NCI-H524 treated with DMSO at 0.1 percent for 48 hours (cell line): Measurements from ENCODE around the gene NUP98.
"Not testable (repeated sequence)": the region's sequence is repeated elsewhere in the genome, so short reads cannot be mapped to it uniquely, and the experiment has no call there.

ENCODE experiments used
- DNase-seq: peaks from one replicate; lab custom pipeline; 2025; lab: John Stamatoyannopoulos, UW

Gene NUP98

DNA sequence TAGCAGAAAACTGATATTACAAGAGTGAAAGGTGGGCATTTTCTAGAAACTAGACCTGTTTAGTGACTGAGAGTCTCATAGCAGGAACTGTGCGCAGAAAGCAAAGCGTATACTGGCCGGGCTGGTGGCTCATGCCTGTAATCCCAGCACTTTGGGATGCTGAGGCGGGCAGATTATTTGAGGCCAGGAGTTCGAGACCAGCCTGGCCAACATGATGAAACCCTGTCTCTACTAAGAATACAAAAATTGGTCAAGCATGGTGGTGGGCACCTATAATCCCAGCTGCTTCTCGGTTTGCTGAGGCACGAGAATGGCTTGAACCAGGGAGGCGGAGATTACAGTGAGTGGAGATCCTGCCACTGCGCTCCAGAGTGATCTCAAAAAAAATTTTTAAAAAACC lies 1.8 kb upstream of the NUP98 start:
- no peak for DNase-seq

DNA sequence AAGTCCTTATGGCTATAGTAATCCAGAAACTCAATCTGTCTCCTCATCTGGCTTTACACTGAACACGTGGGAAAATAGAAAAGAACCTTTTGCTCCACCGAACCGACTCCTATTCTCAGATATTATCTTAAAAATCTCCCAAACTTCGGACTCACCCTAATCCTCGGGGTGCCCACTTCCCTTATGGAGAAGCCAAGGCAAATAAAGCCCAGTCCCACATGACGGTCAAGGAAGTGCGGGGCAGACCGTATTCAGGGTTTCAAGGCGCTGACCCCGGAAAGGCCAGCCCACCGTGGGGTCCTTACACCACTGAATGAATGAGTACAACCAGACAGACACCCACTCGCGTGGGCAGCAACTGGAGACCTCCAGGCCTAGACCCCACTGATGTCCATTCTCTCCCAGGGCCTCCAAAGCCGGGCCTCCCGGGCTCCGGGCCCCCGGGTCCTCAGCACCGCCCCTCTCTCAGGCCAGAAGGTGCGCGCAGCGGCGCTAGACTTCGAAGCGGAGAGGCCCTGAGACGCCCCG lies 489 bp downstream of the NUP98 start:
- no peak for DNase-seq

DNA sequence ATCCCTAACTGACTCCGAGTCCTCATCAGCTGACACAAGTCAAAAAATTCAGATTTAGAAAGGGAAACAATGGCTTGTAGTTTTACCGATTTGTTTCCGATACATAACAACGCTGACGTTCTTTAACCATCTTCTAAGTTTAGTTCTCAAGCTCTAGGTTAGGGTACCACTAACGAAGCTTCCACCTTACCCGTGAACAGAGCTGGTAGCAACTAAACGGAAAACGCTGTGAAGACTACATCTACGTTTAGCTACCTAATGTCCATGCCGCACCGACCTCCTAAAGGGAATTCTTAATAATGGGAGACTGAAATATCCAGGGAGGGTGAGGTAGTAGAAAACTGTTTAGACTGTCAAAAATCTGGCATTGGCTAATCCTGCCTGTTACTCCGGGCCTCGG lies 1.0 kb downstream of the NUP98 start:
- DNase-seq, result no peak

DNA sequence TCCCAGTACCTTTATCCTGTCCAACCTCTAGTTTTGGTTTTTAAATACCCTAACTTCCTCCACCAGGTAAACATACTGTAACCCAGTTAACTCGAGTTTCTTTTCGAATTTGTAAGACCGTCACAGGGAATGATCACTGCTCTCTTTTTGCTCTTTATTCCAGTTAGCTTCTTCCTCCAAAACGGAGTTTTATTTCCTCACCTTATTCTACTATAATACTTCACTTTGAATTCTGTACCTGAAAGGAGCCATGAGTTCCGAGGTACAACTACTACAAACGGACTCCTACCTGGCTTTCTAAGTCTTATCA lies 1.4 kb downstream of the NUP98 start:
- DNase-seq, result no peak

DNA sequence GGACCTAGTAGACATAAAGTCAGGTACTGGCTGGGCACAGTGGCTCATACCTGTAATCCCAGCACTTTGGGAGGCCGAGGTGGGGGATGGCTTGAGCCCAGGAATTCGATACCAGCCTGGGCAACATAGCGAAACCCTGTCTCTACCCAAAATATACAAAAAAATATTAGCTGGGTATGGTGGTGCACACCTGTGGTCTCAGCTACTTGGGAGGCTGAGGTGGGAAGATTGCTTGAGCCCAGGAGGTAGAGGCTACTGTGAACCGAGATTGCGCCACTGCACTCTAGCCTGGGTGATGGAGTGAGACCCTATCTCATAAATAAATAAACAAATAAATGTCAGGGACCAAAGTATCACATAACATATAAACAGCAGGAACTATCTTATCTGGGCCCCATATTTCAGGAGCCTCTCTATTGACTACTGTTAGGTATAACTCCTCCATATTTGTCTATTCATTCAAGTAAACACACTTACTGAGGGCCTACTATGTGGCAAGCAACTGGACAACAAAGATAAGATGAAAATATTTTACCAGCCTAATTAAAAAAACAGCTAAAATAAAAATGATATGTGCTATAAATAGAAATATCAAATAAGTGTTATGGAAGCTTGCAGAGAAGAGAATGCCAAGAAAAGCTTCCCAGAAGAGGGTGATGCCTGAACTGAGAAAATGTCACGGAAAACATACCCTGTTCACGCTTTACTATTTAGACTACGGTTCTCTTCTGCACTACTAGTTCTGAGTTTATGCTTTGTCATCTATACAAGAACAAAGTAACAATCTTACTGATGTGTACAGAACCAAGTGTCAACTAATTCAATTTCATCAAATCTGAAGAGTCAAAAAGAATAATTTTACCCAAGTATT lies 2.0 kb downstream of the NUP98 start:
- no peak for DNase-seq

DNA sequence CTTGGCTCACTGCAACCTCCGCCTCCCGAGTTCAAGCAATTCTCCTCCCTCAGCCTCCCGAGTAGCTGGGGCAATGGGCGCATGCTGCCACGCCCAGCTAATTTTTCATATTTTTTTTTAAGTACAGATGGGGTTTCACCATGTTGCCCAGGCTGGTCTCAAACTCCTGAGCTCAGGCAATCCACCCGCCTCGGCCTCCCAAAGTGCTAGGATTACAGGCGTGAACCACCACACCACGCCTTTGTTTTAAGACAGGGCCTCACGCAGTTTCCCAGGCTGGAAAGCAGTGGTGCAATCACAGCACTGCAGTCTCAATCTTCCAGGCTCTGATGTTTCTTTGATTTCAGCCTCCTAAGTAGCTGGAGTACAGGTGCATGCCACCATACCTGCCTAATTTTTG lies 3.0 kb downstream of the NUP98 start:
- not testable (repeated sequence) for DNase-seq

DNA sequence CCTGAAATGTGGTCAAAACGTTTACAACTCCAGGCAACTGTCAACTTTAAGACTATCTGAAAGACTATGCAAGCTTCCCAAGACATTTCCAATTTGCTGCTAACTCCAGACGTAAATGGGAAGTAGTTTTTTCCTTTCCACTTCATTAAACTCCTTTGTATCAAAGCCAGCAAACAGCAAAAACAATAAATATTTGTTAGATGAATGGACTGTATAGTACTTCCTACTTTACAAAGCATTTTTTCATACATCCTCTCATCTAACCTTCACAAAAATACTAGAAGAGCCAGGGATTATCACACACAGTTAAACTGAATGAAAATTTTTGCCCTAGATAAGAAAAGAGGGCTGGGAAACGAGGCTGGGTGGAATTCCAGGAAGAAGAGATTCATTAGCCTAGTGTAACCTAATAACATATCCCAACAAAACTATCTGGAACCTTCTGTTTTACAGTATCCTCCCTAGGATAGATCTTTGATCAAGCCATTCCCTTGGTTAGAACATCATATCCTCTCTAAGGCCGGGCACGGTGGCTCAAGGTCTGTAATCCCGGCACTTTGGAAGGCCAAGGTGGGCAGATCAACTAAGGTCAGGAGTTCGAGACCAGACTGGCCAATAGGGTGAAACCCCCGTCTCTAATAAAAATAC lies 10.4 kb downstream of the NUP98 start:
- no peak for DNase-seq

DNA sequence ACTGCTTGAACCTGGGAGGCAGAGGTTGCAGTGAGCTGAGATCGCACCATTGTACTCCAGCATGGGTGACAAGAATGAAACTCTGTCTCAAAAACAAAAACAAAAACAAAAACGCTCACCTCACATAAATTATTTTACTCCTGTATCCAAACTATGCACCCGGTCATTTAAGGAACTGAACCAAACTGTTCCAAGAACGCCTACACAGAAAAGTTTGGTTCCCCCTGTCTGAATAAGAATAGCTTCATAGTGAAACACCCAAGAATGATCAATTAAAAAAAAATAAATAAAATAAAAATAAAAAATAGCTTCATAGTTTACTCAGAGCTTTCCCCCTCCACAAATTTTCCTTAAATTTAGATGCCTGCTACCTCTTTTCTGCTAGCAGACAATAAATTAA lies 13.7 kb downstream of the NUP98 start:
- DNase-seq, result no peak

DNA sequence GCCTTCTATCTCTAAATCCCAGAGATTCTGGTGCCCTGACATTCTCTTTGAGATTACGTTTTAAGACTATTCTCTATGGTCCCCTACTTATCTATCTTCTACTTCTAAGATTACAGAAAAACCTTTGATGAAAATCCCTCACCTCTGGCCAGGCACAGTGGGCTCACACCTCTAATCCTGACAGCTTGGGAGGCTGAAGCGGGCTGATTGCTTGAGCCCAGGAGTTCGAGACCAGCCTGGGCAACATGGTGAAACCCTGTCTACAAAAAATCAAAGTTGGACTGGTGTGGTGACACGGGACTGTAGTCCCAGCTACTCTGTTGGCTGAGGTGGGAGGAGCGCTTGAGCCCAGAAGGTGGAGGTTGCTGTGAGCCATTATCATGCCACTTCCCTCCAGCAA lies 14.4 kb downstream of the NUP98 start:
- DNase-seq, result no peak

DNA sequence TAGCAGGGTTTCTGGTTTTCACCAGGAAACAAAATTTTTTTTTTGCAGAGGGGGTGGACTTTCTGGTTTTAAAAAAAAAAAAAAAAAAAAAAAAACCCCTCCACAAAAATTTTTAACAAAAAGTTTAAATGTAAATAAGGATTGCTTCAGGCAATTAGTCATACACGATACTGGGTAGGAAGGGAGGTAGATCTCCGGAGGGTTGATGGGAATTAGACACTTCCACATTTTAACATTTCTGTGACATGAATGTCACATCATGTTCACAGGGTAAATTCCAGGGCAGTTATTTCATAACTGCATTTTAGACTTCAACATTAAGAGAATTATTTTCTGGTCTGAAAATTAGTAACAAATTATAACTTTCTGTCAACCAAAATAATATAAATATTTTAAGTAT lies 15.9 kb downstream of the NUP98 start:
- no peak for DNase-seq

DNA sequence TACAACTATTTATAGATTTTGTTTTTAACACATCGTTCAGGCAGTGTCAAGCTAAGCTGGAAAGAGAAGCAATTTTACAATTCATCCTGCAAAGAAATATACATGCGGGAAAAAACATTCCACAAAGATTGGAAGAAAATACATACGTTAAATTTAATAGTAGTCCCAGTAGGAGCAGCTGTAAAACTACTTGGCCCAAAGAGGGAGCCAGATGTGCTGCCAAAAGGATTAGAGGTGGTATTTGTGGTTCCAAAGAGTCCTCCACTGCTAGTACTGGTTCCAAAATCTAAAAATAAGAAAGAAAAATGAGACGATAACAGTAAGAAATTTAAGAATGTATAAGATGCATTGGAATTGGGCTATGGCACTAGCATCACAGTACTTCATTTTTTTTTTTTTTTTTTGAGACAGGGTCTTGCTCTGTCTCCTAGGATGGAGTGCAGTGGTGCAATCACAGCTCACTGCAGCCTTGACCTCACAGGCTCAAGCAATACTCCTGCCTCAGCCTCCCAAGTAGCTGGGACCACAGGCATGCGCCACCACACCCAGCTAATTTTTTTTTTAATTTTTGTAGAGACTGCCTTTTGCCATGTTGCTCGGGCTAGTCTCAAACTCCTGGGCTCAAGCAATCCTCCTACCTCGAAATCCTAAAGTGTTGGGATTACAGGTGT lies 21.5 kb downstream of the NUP98 start:
- no peak for DNase-seq

DNA sequence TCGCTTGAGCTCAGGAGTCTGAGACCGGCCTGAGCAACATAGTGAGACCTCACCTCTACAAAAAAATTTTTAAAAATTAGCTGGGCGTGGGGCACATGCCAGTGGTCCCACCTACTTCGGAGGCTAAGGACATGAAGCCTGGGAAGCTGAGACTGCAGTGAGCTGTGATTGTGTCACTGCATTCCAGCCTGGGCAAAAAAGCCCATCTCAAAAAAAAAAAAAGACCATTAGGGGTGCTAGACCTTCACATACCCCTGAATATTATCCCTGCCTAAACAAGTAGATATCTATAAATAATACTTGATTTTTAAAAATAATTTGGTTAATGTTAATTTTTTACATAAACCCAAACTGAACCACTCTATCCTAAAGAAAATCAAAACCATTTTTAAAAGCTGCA lies 24.2 kb downstream of the NUP98 start:
- DNase-seq, result no peak

DNA sequence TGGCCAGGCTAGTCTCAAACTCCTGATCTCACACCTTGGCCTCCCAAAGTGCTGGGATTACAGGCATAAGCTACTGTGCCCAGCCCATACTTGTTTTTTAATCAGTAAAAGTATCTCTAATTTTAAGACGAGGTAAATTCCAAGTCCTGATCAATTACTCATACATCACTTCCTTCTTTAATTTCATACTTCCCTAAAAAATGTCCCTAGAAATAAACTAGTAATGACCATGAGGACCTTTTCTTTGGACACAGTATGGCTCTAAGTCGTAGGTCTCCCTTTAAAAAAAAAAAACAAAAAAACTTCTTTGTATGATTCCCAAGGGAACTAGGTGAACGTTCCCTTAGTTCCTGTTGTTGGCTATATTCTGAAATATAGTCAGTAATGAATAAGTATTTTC lies 29.8 kb downstream of the NUP98 start:
- no peak for DNase-seq

DNA sequence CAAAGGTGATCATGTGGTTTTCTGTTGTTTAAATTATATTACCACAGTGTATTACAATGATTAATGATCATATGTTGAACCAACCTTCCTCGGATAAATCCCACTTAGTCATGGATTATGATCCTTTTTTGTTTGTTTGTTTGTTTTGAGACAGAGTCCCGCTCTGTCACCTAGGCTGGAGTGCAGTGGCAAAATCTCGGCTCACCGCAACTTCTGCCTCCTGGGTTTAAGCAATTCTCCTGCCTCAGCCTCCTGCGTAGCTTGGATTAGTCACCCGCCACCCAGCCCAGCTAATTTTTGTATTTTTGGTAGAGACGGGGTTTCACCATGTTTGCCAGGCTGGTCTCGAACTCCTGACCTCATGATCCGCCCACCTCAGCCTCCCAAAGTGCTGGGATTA lies 30.5 kb downstream of the NUP98 start:
- not testable (repeated sequence) for DNase-seq

DNA sequence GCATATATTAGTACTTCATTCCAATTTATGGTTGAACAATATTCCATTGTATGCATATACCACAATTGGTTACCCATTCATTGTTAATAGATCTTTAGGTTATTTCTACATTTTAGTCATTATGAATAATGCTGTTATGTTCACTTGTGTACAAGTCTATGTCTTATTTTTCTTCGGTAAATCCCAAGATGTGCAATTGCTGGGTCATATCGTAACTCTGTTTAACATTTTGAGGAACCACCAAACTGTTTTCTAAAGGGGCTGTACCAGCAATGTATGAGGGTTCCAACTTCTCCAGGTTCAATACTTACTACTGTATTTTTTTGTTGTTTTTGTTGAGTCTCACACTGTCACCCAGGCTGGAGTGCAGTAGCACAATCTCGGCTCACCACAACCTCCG lies 33.1 kb downstream of the NUP98 start:
- no peak for DNase-seq

DNA sequence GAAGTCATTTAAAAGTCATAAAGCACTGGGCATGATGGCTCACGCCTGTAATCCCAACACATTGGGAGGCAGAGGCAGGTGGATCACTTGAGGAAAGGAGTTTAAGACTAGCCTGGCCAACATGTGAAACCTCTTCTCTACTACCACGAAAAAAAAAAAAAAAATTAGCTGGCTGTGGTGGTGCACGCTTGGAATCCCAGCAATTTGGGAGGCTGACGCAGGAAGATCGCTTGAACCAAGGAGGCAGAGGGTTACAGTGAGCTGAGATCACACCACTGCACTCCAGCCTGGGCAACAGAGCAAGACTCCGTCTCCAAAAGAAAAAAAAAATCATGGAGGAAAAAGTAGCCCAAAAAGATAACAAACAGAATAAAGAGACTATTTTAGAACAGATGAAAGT lies 42.2 kb downstream of the NUP98 start:
- DNase-seq, result no peak

DNA sequence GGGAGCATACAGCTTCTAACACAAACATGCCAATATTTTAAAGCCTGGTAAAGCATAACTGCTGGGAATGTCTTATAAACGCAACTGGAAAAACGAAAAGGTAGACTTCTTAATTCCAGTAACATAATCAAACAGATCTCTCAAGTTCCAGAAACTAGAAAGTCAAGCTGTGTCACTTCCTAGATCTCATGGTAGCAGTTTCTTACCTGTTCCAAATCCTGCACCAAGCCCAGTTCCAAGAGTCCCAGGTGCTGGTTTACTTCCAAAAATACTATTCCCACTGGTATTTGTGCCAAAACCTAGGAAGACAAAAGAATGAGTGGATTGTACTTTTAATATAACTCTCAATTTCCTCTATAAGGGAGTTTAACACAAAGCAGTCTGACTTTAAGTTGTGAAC lies 44.2 kb downstream of the NUP98 start:
- DNase-seq, result no peak

DNA sequence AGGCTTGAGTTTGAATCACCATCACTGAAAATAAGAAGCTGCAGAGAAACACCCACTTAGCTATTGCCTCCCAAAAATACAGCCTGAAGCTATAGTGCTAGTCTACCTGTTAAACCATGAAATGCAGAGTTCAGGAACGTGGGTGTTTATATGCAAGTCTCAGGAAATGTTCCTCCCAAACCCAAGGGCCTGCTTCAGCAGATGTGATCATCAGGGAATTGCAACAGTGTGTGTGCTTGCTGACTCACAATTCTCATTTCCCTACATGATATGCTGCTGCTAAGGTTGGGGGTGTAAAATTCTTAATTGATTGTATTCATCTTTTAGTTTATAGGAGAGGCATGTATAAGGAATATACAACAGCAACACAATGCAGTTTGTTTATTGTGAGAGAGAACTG lies 49.6 kb downstream of the NUP98 start:
- no peak for DNase-seq

DNA sequence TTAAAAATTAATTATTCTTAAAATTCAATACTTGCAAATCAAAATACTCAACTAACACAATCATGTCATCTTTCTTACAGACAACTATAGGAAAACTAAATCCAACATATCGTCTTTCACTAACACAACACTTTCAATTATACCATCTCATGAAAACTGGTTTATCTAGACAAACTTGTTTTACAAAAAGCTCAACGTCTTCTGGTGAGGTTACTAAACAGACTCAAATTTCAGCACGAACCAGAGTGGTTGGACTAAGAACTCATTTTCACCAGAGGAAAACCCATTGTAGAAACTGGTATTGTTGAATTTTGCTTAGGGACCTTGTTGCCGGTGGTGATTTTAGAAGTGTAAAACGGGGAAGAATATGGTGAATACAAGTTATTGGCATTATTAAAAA lies 52.2 kb downstream of the NUP98 start:
- no peak for DNase-seq

DNA sequence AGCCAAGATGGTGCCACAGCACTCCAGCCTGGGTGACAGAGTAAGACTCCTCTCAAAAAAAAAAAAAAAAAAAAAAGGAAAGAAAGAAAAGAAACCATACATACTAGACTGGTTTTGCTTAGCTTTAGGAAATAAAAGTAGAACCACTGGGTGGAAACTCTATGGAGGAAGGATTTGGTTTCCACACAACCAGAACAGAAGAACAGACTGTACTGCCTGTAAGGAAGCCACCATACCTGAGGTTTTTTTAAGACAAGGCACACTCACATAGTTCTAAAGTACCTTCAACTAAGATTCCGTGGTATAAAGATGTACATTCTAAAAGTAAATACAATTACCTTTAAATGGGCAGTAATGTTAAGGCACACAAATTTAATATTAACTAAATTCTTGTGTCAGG lies 58.6 kb downstream of the NUP98 start:
- no peak for DNase-seq

DNA sequence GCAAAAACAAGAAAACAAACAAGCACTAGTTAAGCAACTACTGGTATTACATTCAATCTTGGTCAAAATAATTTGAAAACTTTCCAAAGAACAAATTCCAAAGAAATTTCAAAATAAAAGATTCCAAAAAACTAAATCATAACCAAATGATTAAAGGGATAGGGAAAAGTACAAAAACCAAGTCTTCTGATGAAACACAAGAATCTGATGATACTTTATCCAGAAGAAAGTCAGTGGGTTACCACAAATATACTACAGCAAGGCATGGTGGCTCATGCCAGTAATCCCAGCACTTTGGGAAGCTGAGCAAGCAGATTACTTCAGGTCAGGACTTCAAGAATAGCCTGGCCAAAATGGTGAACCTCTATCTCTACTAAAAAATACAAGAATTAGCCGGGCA lies 59.1 kb downstream of the NUP98 start:
- DNase-seq, result no peak

DNA sequence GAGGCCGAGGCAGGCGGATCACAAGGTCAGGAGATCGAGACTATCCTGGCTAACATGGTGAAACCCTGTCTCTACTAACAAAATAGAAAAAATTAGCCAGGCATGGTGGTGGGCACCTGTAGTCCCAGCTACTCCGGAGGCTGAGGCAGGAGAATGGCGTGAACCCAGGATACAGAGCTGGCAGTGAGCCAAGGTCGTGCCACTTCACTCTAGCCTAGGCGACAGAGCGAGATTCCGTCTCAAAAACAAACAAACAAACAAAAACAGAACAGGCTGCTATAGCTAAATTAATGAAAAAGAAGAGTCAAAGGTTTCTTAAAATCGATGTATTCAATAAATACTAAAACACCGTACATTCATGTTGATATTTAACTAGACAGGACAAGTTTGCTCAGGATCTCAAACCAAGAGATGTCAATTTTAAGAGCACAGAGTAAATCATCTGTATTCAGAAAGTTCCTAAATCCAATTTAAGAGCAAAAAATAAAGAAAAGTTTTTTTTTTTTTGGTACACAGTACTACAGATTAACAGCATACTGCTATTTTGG lies 59.9 kb downstream of the NUP98 start:
- DNase-seq, result no peak

DNA sequence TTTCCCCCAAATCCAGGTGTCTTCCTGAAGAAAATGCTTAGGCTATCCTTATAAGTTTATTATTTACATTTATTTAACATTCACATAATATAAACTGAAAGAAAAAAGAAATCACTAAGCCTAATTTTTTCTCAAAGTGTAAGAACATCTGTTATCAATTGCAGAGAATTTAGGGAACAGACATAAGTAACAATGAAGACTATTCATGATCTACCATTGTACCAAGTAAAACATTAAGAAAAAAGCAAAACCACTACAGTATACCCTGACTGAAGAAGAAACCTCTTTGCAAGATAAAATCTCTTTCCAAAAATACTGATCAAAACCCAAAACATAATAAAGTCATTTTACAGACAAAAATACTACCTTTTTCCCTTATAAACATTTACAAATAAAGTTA lies 60.5 kb downstream of the NUP98 start:
- no peak for DNase-seq
